Right atrium auricular region (tissue), 2 donors: Measurements from ENCODE around the gene SOX6. TPM values are rescaled to one million over a fixed set of nuclear protein-coding genes. Genes with fewer than 3 reads are reported as not detected.

Experiments
- DNase-seq: peaks from one replicate; pipeline ENCODE4 v3.0.0-alpha.2; 2019; ENCODE audit warnings: low spot score
- H3K27ac ChIP-seq, 2 donors: fragments of 200-600 bp; sonication (generic); 1 replicate in 1 of 2; 2 replicates in 1 of 2; pipeline ENCODE4 v1.5.1; 2016 to 2019
- H3K27me3 ChIP-seq, 2 donors: fragments of 200-600 bp; sonication (generic); one replicate each; pipeline versions ENCODE4 v1.5.1 to v1.6.0; 2017 to 2019
- H3K36me3 ChIP-seq: fragments of 200-600 bp; sonication (generic); one replicate; pipeline ENCODE4 v1.5.1; 2016
- H3K4me1 ChIP-seq, 2 donors: fragments of 200-600 bp; sonication (generic); one replicate each; pipeline versions ENCODE4 v1.5.1 to v1.6.0; 2017 to 2019
- H3K4me3 ChIP-seq, 2 donors: fragments of 200-600 bp; sonication (generic); 1 replicate in 1 of 2; 2 replicates in 1 of 2; pipeline ENCODE4 v1.5.1; 2017 to 2019; ENCODE audit warnings: mild to moderate bottlenecking in 1 of 2, moderate library complexity in 1 of 2
- H3K9me3 ChIP-seq, 2 donors: fragments of 200-600 bp; sonication (generic); one replicate each; pipeline ENCODE4 v1.5.1; 2019
- total RNA-seq, 2 donors: library from RNA; depleted of rRNA; stranded (reverse); fragments of >200 nt; gene quantifications; one replicate each; pipeline ENCODE4 v1.1.0, GENCODE V29; 2016
- TF ChIP-seq, protein P1 (sequence below), 2 donors: fragments of 200-600 bp; sonication (generic); IDR thresholded peaks; one replicate each; pipeline ENCODE4 v1.5.1; 2019; ENCODE audit warnings: antibody characterized with exemption in 2 of 2

The SOX6 gene
- total RNA-seq, 2 donors from 2014 or later = 13.5 to 14.3 TPM

DNA sequence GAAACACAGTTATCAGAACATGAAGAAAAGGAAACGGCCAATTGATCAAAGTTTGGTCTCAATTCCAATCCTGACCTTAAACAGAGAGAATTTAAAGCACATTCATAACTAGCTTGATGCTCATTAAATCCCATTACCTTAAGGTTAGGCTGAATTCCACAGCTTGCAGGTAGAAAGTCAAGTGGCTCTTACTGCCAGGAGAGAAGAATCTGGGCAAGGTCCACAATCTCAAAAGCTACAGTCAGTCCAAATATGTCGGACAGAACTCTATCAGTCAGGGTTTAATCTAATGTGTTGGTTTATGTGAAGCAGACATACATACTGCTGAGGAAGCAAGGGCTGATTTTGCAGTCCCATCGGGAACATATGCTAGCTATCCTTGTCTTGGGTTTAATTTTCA lies 348.8 kb downstream of the SOX6 start:
- Histone ChIP-seq H3K9me3 (no peaks in the 10 kb centered on the region), H3K4me1 (peaks cover 0 to 12% of the 10 kb centered on the region in 2 donors), H3K36me3 (no peaks in the 10 kb centered on the region), H3K27me3 (no peaks in the 10 kb centered on the region), H3K27ac (no peak overlapping the region), H3K4me3 (no peak overlapping the region)
- TF ChIP-seq, protein P1, sequence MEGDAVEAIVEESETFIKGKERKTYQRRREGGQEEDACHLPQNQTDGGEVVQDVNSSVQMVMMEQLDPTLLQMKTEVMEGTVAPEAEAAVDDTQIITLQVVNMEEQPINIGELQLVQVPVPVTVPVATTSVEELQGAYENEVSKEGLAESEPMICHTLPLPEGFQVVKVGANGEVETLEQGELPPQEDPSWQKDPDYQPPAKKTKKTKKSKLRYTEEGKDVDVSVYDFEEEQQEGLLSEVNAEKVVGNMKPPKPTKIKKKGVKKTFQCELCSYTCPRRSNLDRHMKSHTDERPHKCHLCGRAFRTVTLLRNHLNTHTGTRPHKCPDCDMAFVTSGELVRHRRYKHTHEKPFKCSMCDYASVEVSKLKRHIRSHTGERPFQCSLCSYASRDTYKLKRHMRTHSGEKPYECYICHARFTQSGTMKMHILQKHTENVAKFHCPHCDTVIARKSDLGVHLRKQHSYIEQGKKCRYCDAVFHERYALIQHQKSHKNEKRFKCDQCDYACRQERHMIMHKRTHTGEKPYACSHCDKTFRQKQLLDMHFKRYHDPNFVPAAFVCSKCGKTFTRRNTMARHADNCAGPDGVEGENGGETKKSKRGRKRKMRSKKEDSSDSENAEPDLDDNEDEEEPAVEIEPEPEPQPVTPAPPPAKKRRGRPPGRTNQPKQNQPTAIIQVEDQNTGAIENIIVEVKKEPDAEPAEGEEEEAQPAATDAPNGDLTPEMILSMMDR (IDR thresholded peaks at IDR 0.05) = no peak
- DNase-seq = no peak

DNA sequence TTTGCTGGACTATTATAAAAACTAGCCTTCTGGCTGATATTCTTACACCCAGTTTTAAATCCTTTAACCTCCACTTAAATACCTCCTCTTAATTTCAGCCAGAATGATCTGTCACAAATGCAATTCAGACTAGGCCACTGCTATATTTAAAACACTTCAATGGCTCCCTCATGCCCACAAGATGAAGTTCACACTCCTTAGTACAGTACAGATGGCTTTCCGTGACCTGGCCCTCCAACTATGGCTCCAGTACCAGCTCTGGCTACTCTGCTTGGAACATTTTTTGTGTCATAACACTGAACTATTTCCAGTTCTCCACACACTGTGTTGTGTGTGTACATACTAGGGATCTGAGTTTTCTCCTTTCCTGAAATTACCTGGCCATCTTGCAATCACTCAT lies 353.4 kb downstream of the SOX6 start:
- Histone ChIP-seq H3K27ac (peak overlapping the region; percentile 65 to 69), H3K9me3 (no peaks in the 10 kb centered on the region), H3K4me1 (peaks cover 0 to 20% of the 10 kb centered on the region in 2 donors), H3K4me3 (no peak overlapping the region), H3K27me3 (no peaks in the 10 kb centered on the region), H3K36me3 (no peaks in the 10 kb centered on the region)
- TF ChIP-seq, protein P1 (IDR thresholded peaks at IDR 0.05) = no peak
- no peak for DNase-seq

DNA sequence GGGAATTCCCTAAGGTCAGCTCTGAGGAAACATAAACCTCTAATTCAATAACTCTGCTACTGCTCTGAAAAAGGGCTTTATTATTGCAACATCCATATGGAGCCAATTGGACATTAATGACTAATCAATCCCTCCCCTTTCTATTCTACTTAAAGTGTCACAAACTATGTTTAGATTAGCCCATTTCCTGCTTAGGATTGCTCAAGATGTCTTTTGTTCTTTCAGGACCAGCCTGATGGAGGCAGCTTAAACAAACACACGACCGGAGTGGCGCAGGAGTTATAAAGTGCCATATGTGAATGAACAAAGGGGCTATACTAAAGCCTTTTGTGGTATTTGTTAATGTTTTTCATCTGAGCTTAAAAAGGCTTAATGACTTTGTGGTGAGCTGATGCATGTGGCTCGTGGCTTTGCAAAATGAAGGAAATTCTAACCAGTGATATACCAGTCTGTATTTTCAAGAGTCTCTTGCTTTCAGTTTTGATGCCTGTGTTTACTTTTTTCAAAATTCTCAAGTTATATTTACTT lies 354.4 kb downstream of the SOX6 start:
- DNase-seq = no peak
- H3K4me3 ChIP-seq = no peak overlapping the region
- H3K27me3 ChIP-seq = no peaks in the 10 kb centered on the region
- no peaks in the 10 kb centered on the region for H3K36me3 ChIP-seq
- TF ChIP-seq, protein P1 (IDR thresholded peaks at IDR 0.05) = no peak
- H3K9me3 ChIP-seq = no peaks in the 10 kb centered on the region
- peak overlapping the region in 1 of 2 donors; percentile 69 for H3K27ac ChIP-seq
- H3K4me1 ChIP-seq = peaks cover 0 to 20% of the 10 kb centered on the region in 2 donors

DNA sequence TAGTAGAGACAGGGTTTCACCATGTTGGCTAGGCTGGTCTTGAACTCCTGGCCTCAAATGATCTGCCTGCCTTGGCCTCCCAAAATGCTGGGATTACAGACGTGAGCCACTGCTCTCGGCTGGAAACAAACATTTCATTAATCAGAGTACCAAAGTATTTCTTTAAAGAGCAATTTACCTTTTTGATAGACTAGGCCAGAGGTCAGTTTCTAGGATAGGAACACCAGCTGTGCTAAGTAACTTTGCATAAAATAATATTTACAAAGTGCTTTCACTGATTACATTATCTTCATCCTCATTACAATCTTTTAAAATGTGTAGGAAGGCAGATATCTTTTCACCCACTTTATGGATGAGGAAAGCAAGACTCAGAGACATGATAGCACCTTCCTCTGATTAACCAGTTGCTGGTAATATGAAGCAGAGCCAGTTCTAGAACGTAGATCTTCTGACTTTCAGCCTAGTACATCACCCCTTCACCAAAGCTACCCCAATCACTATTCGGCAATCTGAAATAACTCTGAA lies 355.2 kb downstream of the SOX6 start:
- Histone ChIP-seq H3K27ac (peak overlapping the region in 1 of 2 donors; percentile 69), H3K36me3 (no peaks in the 10 kb centered on the region), H3K27me3 (no peaks in the 10 kb centered on the region), H3K4me3 (no peak overlapping the region), H3K9me3 (no peaks in the 10 kb centered on the region), H3K4me1 (peaks cover 0 to 20% of the 10 kb centered on the region in 2 donors)
- DNase-seq = no peak
- TF ChIP-seq, protein P1 (IDR thresholded peaks at IDR 0.05) = no peak

DNA sequence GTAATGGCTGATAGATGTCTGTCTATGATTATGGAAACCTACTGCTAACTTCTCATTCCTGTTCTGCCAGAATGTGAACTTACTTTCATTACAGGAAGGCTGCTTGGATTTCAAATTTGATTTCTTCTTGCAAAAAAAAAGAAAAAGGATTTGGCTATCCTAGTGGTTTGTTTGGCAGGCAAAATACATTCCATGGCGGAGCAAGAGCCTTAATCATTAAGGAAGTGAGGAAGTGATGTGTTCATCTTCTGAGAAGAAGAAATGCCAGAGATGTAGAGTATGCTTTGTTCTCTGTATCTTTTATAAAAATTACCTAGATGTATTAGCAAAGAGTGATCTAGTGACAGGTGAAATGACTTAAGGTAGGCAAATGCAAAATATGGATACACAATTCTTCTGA lies 356.3 kb downstream of the SOX6 start:
- Histone ChIP-seq H3K27ac (no peak overlapping the region), H3K27me3 (no peaks in the 10 kb centered on the region), H3K9me3 (no peaks in the 10 kb centered on the region), H3K36me3 (no peaks in the 10 kb centered on the region), H3K4me1 (peaks cover 0 to 20% of the 10 kb centered on the region in 2 donors), H3K4me3 (no peak overlapping the region)
- DNase-seq = no peak
- TF ChIP-seq, protein P1 (IDR thresholded peaks at IDR 0.05) = no peak

DNA sequence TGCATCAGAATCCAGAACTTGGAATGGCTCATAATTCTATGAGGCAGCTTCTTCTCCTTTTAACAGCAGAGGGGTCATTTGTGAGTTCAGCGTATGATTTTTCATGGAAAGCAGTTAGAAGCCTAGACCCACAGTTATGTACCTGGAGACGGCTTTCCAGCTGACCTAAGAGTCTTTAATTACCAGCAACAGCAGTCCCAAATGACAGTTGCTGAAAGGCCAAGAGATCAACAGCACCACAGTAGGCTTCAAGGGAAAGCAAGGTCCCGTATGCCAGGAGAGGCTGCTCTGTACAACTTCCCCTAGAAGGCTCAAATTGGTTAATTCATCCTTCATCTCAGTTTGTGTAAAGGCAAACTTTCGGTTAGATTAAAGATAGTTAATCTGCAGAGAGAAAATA lies 363.0 kb downstream of the SOX6 start:
- TF ChIP-seq, protein P1 (IDR thresholded peaks at IDR 0.05) = no peak
- Histone ChIP-seq H3K9me3 (no peaks in the 10 kb centered on the region), H3K27me3 (no peaks in the 10 kb centered on the region), H3K4me3 (no peak overlapping the region), H3K4me1 (peaks cover 0 to 12% of the 10 kb centered on the region in 2 donors), H3K27ac (no peak overlapping the region), H3K36me3 (no peaks in the 10 kb centered on the region)
- DNase-seq = no peak
